CD4-positive, alpha-beta T cell treated with Interleukin-12 subunit alpha and Interleukin-12 subunit beta, for 1 hour (primary cell): ENCODE measurements around the gene ABCG8.

ENCODE experiments used
- DNase-seq: peaks from one replicate; pipeline ENCODE4 v3.0.0-alpha.2; 2020

The ABCG8 gene

DNA sequence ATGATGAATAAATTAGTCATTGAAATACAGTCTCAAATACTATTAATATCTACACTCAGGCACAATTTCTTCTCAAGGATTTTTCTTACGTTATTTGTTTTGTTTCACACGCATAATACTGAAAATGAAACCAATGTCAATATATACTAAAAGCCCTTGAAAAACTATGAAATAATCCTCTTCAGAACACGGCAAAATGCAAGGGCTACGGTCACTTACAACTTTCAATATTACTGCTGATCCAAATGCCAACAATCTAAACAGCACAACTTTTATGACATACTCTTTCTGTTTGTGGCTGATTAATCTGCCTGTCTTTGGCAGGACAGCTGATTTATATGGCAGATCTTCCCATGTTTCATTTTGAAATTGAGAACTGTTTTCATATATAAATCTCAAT lies 88.7 kb downstream of the ABCG8 start:
- DNase-seq, result no peak

DNA sequence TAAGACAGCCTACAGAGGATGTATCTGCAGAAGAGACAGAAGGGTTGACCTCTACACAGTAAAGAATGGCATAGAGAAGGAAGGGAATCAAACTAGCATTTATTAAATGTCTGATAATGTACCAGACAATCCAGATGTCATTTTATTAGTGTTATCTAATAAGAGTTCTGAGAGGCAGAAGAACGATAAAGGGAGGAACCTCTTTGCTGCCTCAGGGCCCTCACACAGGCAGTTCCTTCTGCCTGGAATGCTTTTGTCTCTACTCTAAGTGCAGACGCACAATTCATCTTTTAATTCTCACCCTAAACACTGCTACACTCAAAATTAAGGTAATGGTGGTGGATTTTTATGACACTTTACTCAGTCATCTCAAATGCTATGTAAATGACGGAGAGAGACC lies 92.5 kb downstream of the ABCG8 start:
- DNase-seq, result no peak
